GM20000 (cell line): ENCODE data around the gene SUPT3H.
"Not testable (repeated sequence)": the region's sequence is repeated elsewhere in the genome, so short reads cannot be mapped to it uniquely, and the experiment has no call there.

ENCODE experiments used
- DNase-seq: peaks from one replicate; pipeline ENCODE4 v3.0.0; 2012; ENCODE audit warnings: low spot score
- TF ChIP-seq, protein P1 (sequence below): IDR thresholded peaks from 2 replicates; pipeline ENCODE4 v1.5.1; 2012; ENCODE audit warnings: mild to moderate bottlenecking, control low read depth; ENCODE audit errors: extremely low read depth, missing control alignments

Gene SUPT3H

DNA sequence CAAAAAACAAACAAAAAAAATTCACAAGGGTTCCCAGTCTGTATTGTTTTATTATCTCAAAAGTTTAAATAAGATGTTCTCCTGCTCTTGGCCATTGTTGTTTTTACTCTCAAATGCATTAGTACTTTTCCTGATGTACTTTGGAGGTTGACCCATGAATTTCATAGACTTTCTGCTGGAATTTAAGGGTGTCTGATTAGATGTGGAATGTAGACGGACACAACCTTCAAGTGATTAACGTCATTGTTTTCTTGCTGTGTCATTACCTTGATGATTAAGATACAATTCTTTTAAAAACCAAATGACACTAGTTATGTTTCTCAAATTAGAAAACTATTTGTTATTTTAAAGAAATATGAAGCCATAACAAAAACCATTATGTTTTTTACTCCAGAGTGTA, 471.0 kb downstream of the SUPT3H start:
- TF ChIP-seq, protein P1, sequence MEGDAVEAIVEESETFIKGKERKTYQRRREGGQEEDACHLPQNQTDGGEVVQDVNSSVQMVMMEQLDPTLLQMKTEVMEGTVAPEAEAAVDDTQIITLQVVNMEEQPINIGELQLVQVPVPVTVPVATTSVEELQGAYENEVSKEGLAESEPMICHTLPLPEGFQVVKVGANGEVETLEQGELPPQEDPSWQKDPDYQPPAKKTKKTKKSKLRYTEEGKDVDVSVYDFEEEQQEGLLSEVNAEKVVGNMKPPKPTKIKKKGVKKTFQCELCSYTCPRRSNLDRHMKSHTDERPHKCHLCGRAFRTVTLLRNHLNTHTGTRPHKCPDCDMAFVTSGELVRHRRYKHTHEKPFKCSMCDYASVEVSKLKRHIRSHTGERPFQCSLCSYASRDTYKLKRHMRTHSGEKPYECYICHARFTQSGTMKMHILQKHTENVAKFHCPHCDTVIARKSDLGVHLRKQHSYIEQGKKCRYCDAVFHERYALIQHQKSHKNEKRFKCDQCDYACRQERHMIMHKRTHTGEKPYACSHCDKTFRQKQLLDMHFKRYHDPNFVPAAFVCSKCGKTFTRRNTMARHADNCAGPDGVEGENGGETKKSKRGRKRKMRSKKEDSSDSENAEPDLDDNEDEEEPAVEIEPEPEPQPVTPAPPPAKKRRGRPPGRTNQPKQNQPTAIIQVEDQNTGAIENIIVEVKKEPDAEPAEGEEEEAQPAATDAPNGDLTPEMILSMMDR = no peak
- DNase-seq = no peak

DNA sequence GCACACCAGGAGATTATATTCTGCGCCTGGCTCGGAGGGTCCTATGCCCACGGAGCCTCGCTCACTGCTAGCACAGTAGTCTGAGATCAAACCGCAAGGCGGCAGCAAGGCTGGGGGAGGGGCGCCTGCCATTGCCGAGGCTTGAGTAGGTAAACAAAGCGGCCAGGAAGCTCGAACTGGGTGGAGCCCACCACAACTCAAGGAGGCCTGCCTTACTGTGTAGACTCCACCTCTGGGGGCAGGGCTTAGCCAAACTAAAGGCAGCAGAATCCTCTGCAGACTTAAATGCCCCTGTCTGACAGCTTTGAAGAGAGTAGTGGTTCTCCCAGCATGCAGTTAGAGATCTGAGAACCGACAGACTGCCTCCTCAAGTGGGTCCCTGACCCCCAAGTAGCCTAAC, 477.4 kb downstream of the SUPT3H start:
- not testable (repeated sequence) for DNase-seq

DNA sequence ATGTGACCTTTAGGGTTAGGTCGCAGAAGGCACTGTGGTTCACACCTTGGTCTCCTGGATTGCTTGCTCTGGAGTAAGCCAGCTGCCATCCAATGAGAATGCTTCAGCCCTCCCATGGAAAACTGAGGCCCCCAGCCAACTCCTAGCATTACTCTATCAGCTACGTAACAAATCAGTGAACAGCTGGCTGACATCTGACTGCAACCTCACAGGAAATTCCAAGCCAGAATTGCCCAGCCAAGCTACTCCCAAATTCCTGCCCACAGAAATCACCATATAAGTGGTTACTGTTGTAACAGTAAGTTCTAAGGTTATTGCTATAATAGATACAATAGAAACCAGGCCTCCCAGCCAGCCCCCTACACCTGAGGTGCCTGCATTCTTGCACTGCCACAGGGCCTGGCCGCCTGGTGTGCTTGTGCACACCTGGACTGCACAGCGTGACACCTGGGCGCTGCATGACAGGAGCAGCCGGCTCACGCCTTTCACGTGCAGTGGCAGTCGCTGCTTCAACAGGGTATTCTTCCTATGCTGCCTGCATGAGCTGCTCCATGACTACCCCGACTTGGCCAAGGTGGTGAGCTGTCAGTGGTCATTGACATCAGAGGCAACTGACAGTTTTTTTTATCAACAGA, 479.3 kb downstream of the SUPT3H start:
- DNase-seq = no peak
- TF ChIP-seq, protein P1 = no peak

DNA sequence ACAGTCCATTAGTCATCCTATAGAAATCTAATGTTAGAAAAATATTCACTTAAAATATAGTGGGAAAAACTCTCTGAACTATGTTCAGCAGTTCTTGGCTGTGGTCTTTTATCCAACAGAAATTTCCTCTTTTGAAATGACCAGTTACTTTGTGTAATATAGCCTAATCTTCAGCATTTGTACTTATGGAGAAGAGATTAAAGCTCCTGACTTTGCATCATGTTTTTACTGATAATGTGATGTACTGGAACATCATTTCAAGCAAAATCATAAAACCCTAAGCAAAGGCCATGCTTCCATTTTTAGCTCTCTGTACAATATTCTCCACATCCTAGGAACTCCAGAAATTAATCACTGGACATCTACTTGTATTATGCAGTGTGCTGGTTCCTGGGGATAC, 480.4 kb downstream of the SUPT3H start:
- TF ChIP-seq, protein P1 = no peak
- DNase-seq = no peak

- no peak for DNase-seq
- TF ChIP-seq, protein P1 = no peak
Observed at GRCh38 chr6:44896701-44897100, 481.0 kb downstream of the SUPT3H start.

DNA sequence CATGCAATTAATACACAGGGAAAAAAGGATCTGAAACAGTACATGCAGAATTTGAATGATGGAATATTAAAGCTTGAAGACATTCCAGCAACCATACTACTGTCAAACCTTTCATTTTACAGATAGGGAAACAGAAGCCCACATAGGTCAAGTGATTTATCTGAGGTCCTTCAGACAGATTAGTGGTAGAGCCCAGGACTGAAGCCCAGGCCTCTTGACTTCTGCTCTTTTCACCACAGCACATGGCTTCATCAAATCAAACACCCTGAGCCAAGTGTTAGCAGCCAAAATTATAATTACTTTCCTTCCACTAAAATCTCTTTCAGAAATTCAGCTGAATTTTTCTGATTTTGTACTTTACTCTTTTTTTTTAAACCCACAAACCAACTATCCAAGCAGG, 485.2 kb downstream of the SUPT3H start:
- TF ChIP-seq, protein P1 = no peak

GRCh38 chr6:44879071-44879470, 498.7 kb downstream of the SUPT3H start:
- not testable (repeated sequence) for DNase-seq

More for the DNA sequence above, 485.2 kb downstream of the SUPT3H start:
- no peak for DNase-seq

GRCh38 chr6:44876638-44877037, 501.1 kb downstream of the SUPT3H start:
- DNase-seq = not testable (repeated sequence)

- TF ChIP-seq, protein P1 = no peak
Observed at GRCh38 chr6:44869321-44869897, 508.3 kb downstream of the SUPT3H start.

More at GRCh38 chr6:44869321-44869897, 508.3 kb downstream of the SUPT3H start:
- peak; percentile 49 for DNase-seq
